Glutamatergic neuron (in vitro differentiated cells): ENCODE data around the gene IL17RD. TPM values are rescaled to one million over a fixed set of nuclear protein-coding genes. Genes with fewer than 3 reads are reported as not detected.

Experiments used
- DNase-seq: peaks from one replicate; pipeline ENCODE4 v3.0.0; 2022
- H3K27ac Mint-ChIP-seq: one replicate; pipeline ENCODE4 v1.8.0; 2020; ENCODE audit warnings: mild to moderate bottlenecking, mixed read lengths, inconsistent platforms; ENCODE audit not compliant: unreplicated experiment
- H3K27me3 Mint-ChIP-seq: one replicate; pipeline ENCODE4 v1.8.0; 2020; ENCODE audit warnings: mild to moderate bottlenecking, moderate library complexity, mixed read lengths, inconsistent platforms; ENCODE audit not compliant: unreplicated experiment
- H3K36me3 Mint-ChIP-seq: one replicate; pipeline ENCODE4 v1.8.0; 2020; ENCODE audit warnings: mild to moderate bottlenecking, mixed read lengths, inconsistent platforms; ENCODE audit not compliant: unreplicated experiment
- H3K4me1 Mint-ChIP-seq: one replicate; pipeline ENCODE4 v1.8.0; 2020; ENCODE audit warnings: mild to moderate bottlenecking, low read depth, mixed read lengths, inconsistent platforms; ENCODE audit not compliant: unreplicated experiment
- H3K4me3 Mint-ChIP-seq: one replicate; pipeline ENCODE4 v1.8.0; 2020; ENCODE audit warnings: mild to moderate bottlenecking, mixed read lengths, inconsistent platforms; ENCODE audit not compliant: unreplicated experiment
- H3K9me3 Mint-ChIP-seq: one replicate; pipeline ENCODE4 v1.8.0; 2020; ENCODE audit warnings: mild to moderate bottlenecking, moderate library complexity, mixed read lengths, inconsistent platforms; ENCODE audit not compliant: unreplicated experiment
- total RNA-seq: library from RNA; stranded (reverse); fragmentation: NEBNext Ultra II Directional; extraction: Animal tissue kit (Norgen Biotek cat#: 25700); gene quantifications from one replicate; pipeline ENCODE4 v1.2.1, GENCODE V29; 2021; ENCODE audit not compliant: unreplicated experiment
- TF ChIP-seq, protein P1 (sequence below): fragments of 200-600 bp; sonication (generic); IDR thresholded peaks from one replicate; pipeline ENCODE4 v1.5.0; 2021; ENCODE audit not compliant: partially characterized antibody, unreplicated experiment

Gene IL17RD
- total RNA-seq, 1 donor from 2014 or later, result 31.1 TPM

DNA sequence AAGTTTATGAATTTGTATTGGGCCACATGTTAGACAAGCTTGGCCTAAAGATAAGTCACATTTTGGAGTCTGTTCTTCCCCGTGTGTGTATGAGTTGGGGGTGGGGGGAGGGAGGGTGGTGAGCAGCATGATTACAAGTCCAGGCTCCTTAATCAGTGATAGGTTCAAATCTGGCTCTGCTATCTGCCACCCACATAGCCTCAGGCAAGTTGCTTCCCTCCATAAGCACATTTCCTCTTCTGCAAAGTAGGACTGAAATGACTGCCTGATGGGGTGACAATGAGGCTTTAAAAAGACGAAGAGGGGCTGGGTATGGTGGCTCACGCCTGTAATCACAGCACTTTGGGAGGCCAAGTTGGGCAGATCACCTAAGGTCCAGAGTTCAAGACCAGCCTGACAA is 105.7 kb downstream of the IL17RD start:
- no peak overlapping the region for H3K27ac Mint-ChIP-seq
- no peaks in the 10 kb centered on the region for H3K36me3 Mint-ChIP-seq
- no peak overlapping the region for H3K4me3 Mint-ChIP-seq
- H3K9me3 Mint-ChIP-seq, result no peaks in the 10 kb centered on the region
- H3K4me1 Mint-ChIP-seq, result no peaks in the 10 kb centered on the region
- no peaks in the 10 kb centered on the region for H3K27me3 Mint-ChIP-seq
- no peak for DNase-seq
- TF ChIP-seq, protein P1, sequence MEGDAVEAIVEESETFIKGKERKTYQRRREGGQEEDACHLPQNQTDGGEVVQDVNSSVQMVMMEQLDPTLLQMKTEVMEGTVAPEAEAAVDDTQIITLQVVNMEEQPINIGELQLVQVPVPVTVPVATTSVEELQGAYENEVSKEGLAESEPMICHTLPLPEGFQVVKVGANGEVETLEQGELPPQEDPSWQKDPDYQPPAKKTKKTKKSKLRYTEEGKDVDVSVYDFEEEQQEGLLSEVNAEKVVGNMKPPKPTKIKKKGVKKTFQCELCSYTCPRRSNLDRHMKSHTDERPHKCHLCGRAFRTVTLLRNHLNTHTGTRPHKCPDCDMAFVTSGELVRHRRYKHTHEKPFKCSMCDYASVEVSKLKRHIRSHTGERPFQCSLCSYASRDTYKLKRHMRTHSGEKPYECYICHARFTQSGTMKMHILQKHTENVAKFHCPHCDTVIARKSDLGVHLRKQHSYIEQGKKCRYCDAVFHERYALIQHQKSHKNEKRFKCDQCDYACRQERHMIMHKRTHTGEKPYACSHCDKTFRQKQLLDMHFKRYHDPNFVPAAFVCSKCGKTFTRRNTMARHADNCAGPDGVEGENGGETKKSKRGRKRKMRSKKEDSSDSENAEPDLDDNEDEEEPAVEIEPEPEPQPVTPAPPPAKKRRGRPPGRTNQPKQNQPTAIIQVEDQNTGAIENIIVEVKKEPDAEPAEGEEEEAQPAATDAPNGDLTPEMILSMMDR, result no peak

DNA sequence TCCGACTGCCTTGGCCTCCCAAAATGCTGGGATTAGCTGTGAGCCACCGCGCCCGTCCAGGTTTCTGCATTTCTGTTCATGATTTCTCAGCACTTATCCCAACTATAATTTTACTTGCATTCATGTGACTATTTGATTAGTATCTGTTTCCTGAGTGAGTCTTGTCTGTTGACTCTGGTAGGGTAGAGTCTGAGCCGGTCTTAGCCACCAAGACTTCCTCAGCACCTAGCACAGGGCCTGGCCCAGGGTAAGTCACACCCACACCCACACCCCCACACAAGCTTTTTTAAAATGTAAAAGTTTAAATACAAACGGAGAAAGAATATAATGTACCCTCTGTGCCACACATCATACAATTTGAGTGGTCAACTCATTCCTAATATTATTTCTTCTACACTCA is 107.8 kb downstream of the IL17RD start:
- DNase-seq, result no peak
- TF ChIP-seq, protein P1, result no peak
- no peak overlapping the region for H3K27ac Mint-ChIP-seq
- H3K4me1 Mint-ChIP-seq, result no peaks in the 10 kb centered on the region
- H3K27me3 Mint-ChIP-seq, result no peaks in the 10 kb centered on the region
- H3K4me3 Mint-ChIP-seq, result no peak overlapping the region
- no peaks in the 10 kb centered on the region for H3K9me3 Mint-ChIP-seq
- H3K36me3 Mint-ChIP-seq, result no peaks in the 10 kb centered on the region

DNA sequence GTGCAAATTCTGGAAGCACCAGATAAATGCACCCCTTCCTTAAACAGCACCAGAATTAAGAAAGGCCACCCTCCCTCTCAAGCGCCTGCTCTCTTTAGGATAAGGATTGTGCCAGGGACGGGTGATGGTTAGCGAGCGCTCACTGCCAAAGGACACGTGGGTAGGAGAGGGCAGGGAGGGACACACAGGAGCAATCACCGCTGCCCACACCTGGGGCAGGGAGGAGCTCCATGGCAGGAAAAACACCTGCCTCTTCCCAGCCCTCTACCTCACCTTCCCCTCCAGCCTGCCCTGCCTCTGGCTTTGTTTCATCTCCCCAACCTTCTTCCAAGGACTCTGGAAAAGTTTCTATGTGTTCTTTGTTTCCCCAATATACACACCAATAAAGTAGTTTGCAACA is 112.0 kb downstream of the IL17RD start:
- DNase-seq, result no peak
- no peak overlapping the region for H3K4me3 Mint-ChIP-seq
- H3K36me3 Mint-ChIP-seq, result no peaks in the 10 kb centered on the region
- H3K4me1 Mint-ChIP-seq, result no peaks in the 10 kb centered on the region
- no peaks in the 10 kb centered on the region for H3K9me3 Mint-ChIP-seq
- H3K27me3 Mint-ChIP-seq, result no peaks in the 10 kb centered on the region
- TF ChIP-seq, protein P1, result no peak
- no peak overlapping the region for H3K27ac Mint-ChIP-seq

DNA sequence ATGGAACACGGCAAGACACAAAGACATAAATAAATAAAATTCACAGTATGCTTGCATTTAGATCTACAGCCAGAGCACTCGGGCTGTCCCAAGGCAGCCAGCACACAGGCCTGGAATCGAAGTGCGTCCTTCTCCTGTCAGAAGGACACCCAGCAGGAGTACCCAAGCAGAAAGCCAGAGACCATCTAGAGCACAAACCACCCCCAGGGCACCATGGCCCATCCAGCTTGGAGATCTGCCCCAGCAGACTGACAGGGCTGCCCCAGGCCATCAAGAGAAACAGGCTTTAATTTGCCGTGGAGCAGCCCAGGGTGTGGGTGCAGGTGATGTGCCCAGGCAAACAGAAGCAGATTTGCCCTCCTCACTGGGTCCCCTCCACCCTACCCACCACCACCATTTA is 112.5 kb downstream of the IL17RD start:
- Mint-ChIP-seq H3K27ac (no peak overlapping the region), H3K4me1 (no peaks in the 10 kb centered on the region), H3K4me3 (no peak overlapping the region), H3K36me3 (no peaks in the 10 kb centered on the region), H3K27me3 (no peaks in the 10 kb centered on the region), H3K9me3 (no peaks in the 10 kb centered on the region)
- no peak for DNase-seq
- TF ChIP-seq, protein P1, result no peak

DNA sequence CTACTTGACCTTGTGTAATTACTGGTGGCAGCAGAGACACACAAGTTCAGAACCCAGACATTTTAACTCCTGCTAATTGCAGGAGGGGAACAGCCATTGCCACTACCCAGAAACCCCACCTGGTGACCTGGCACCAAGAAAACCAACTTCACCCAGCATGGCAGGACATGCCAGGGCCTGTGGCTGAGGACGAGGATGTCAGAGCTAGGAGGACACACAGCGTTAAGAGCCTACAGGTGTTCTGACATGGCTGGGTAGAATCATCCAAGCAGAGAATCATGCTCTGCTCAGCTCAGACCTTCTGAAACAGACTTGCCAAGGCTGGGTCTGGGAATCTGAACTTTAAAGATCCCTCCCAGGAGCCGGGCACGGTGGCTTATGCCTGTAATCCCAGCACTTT is 116.4 kb downstream of the IL17RD start:
- no peaks in the 10 kb centered on the region for H3K4me1 Mint-ChIP-seq
- TF ChIP-seq, protein P1, result no peak
- no peaks in the 10 kb centered on the region for H3K36me3 Mint-ChIP-seq
- peaks cover 2% of the 10 kb centered on the region for H3K27me3 Mint-ChIP-seq
- no peak overlapping the region for H3K27ac Mint-ChIP-seq
- no peak for DNase-seq
- H3K4me3 Mint-ChIP-seq, result no peak overlapping the region
- H3K9me3 Mint-ChIP-seq, result no peaks in the 10 kb centered on the region
